HG02763 (cell line): ENCODE measurements around the gene KRTAP9-9.
"Not testable (repeated sequence)": the region's sequence is repeated elsewhere in the genome, so short reads cannot be mapped to it uniquely, and the experiment has no call there.

Source experiments
- ATAC-seq: cut with Tn5 transposase; IDR thresholded peaks from one replicate; pipeline ENCODE4 v1.9.1; 2021; ENCODE audit warnings: mild to moderate bottlenecking, moderate library complexity; ENCODE audit not compliant: unreplicated experiment

Gene KRTAP9-9

DNA sequence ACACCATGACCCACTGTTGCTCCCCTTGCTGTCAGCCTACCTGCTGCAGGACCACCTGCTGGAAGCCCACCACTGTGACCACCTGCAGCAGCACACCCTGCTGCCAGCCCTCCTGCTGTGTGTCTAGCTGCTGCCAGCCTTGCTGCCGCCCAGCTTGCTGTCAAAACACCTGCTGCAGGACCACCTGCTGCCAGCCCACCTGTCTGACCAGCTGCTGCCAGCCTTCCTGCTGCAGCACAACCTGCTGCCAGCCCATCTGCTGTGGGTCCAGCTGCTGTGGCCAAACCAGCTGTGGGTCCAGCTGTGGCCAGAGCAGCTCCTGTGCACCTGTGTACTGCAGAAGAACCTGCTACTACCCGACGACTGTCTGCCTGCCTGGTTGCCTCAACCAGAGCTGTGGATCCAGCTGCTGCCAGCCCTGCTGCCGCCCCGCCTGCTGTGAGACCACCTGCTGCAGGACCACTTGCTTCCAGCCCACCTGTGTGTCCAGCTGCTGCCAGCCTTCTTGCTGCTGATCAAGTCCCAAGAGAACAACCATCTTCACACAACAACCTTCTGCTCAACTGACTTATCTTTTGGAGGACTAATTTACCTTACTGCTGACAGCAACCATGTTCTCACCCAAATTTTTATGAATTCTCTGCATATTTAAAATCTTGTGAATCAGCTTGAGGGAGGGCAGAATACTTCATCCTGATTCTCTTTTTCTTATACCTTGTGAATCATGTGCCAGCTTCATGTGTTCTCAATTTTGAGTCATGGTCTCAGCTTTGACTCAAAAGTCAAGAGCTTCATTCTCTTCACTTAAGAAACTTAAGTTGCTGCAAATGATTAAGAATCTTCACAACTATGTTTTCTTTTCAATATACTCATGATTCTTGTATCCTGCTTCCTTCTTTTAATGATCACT lies at the start of gene KRTAP9-9:
Gene KRTAP9-9 (plus strand): TSS at position 4 of the 910 bp plus-strand sequence.
- ATAC-seq, result not testable (repeated sequence)

DNA sequence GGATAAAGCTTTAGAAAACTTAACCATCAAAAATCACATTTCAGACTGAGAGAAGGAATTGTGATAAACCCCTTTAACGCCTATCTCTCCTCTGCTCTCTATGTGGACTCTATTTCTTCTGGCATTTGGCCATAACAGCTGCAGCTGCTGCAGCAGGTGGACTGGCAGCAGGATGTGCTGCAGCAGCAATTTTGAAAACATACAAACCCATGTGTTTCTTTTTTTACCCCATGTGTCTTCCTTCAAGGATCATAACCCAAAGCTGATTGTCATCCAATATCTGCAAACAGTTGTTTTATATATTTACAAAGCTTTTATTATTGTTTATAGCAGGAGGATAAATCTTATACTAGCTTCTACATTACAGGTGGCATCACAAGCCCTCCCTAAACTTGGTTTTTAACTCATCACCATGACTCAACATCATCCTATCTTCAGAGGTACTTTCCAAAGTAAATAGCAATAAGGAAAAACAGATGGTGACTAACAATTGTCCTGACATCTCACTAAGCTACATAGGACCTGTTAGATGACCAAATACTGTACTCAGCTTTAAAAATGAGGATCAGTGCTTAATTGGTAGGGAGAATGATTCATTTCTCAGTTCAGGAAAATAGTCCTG lies 43.2 kb upstream of the KRTAP9-9 start:
- no peak for ATAC-seq

DNA sequence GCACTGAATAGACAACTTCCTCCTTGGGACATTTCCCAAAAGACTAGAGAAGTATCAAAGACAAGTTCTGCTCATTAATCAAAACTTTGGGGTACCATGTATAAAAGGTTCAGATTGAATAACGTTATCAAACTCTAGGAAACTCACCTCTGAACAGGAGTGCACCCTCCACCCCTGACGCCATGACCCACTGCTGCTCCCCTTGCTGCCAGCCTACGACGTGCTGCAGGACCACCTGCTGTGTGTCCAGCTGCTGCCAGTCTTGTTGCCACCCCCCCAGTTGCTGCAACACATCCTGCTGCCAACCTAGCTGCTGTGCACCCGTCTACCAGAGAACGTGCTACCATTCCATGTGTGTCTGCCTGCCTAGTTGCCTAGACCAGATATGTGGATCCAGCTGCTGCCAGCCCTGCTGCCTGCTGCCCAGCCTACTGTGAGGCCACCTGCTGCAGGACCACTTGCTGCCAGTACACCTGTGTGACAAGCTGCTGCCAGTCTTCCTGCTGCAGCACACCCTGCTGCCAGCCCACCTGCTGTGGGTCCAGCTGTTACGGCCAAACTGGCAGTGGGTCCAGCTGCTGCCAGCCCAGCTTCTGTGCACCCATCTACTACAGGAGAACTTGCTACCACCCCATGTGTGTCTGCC lies 42.5 kb upstream of the KRTAP9-9 start:
- no peak for ATAC-seq

DNA sequence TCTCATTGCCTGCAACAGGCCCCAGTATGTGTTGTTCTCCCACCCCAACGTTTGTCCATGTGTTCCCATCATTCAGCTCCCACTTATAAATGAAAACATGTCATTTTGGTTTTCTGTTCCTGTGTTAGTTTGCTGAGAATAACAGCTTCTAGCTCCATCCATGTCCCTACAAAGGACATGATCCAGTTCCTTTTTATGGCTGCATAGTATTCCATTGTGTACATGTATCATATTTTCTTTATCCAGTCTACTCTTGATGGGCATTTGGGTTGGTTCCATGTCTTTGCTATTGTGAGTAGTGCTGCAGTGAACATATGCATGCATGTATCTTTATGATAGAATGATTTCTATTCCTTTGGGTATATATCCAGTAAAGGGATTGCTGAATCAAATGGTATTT lies 39.5 kb upstream of the KRTAP9-9 start:
- no peak for ATAC-seq

DNA sequence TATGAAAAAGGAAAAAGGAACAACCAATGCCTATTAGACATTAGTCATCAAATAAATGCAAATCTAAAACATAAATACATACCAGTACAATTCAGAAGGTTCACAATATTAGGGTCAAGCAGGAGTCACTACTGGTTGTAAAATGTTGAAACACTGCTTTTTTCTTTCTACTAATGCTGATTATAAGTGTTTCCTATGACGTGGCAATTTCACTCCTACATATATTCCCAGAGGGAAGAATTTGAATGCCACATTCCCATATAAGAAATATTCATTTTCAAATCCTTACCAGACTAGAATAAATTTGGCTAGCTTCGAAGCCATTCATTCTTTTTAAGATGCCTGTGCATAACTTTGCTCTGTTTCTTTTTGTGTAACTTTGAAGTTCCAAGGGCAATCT lies 31.4 kb upstream of the KRTAP9-9 start:
- ATAC-seq, result no peak

DNA sequence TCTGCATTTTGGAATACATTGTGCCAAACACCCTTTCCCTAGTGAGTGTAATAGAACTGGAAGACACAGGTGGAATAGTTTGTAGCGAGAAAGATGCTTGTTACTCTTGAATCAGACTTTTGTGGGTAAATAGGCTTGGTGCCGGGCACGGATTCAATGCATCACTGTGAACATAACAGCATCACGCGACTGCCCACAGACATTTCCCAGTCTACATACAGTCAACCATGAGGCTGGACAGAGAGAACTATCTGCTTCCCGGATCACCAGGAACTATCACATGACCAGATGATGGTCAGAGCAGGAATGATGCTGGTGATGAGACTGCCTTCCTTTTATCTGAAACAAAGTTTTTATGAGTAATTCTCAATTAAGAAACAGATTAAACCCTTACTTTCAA lies 29.1 kb upstream of the KRTAP9-9 start:
- ATAC-seq, result no peak

DNA sequence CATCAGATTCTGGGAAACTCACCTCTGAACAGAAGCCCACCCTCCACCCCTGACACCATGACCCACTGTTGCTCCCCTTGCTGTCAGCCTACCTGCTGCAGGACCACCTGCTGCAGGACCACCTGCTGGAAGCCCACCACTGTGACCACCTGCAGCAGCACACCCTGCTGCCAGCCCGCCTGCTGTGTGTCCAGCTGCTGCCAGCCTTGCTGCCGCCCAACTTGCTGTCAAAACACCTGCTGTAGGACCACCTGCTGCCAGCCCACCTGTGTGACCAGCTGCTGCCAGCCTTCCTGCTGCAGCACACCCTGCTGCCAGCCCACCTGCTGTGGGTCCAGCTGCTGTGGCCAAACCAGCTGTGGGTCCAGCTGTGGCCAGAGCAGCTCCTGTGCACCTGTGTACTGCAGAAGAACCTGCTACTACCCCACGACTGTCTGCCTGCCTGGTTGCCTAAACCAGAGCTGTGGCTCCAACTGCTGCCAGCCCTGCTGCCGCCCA lies 28.5 kb upstream of the KRTAP9-9 start, which contains the start of gene KRTAP9-2:
Gene KRTAP9-2 (plus strand): TSS at position 51 of the 498 bp plus-strand sequence. CDS start 7 bp downstream, at position 58.
- not testable (repeated sequence) for ATAC-seq

DNA sequence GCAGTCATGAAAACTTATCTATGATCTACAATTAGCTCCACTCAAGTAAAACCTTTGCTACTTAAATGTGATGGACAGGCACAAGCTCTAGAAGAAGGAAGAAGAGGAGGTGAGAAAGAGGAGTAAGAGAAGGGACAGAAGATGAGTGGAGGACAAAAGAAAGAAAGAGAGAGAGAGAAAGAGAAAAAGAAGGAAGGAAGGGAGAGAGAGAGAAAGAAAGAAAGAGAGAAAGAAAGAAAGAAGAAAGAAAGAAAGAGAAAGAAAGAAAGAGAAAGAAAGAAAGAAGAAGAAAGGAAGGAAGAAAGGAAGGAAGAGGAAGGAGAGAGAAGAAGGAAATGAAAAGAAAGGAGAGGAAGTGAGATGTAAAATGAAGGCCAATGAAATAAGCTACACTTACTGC lies 25.1 kb upstream of the KRTAP9-9 start:
- ATAC-seq, result no peak

DNA sequence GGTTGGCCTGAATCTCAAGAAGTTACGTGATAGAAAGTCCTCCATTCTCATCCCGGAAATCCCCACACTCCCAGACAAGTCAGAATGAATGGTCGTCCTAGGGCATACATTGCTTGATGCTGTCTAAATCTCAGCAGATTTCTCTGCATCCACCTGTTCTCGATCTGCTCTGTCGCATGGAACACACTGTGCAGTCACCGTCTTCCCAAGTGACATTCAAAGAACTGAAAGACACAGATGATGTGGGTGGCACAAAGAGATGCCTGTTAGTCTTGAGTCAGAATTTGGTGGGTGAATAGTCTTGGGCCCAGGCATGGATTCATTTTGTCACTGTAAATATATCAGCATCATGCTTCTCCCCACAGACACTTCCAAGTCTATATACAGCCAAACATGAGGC lies 23.5 kb upstream of the KRTAP9-9 start:
- ATAC-seq, result no peak

DNA sequence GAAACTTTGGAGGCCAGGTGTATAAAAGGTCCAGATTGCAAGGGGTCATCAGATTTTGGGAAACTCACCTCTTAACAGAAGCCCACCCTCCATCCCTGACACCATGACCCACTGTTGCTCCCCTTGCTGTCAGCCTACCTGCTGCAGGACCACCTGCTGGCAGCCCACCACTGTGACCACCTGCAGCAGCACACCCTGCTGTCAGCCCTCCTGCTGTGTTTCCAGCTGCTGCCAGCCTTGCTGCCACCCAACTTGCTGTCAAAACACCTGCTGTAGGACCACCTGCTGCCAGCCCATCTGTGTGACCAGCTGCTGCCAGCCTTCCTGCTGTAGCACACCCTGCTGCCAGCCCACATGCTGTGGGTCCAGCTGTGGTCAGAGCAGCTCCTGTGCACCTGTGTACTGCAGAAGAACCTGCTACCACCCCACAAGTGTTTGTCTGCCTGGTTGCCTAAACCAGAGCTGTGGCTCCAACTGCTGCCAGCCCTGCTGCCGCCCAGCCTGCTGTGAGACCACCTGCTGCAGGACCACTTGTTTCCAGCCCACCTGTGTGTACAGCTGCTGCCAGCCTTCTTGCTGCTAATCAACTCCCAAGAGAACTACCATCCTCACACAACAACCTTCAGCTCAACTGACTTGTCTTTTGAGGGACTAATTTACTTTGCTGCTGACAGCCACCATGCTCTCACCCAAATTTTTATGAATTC lies 22.6 kb upstream of the KRTAP9-9 start, which contains the start of gene KRTAP9-3:
Gene KRTAP9-3 (plus strand): TSS at position 51 of the 707 bp plus-strand sequence. CDS start 53 bp downstream, at position 104.
- not testable (repeated sequence) for ATAC-seq

DNA sequence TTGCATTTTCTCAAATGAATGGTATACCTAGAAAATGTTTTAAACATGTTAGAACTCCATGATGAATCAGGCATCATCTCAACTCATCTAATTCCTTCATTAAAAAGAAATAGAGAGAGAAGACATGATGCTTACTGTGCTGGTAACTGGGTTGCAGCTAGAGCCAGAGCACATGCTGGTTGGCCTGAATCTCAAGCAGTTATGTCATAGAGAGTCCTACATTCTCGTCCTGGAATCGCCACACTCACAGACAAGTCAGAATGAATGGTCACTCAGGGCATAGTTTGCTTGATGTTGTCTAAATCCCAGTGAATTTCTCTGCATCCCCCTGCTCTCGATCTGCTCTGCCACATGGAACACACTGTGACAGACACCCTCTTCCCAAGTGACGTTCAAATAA lies 18.1 kb upstream of the KRTAP9-9 start:
- not testable (repeated sequence) for ATAC-seq

DNA sequence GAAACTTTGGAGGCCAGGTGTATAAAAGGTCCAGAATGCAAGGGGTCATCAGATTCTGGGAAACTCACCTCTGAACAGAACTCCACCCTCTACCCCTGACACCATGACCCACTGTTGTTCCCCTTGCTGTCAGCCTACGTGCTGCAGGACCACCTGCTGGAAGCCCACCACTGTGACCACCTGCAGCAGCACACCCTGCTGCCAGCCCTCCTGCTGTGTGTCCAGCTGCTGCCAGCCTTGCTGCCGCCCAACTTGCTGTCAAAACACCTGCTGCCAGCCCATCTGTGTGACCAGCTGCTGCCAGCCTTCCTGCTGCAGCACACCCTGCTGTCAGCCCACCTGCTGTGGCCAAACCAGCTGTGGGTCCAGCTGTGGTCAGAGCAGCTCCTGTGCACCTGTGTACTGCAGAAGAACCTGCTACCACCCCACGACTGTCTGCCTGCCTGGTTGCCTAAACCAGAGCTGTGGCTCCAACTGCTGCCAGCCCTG lies 17.2 kb upstream of the KRTAP9-9 start, which contains the start of gene KRTAP9-8:
Gene KRTAP9-8 (plus strand): TSS at position 51 of the 489 bp plus-strand sequence. CDS start 53 bp downstream, at position 104.
- not testable (repeated sequence) for ATAC-seq

DNA sequence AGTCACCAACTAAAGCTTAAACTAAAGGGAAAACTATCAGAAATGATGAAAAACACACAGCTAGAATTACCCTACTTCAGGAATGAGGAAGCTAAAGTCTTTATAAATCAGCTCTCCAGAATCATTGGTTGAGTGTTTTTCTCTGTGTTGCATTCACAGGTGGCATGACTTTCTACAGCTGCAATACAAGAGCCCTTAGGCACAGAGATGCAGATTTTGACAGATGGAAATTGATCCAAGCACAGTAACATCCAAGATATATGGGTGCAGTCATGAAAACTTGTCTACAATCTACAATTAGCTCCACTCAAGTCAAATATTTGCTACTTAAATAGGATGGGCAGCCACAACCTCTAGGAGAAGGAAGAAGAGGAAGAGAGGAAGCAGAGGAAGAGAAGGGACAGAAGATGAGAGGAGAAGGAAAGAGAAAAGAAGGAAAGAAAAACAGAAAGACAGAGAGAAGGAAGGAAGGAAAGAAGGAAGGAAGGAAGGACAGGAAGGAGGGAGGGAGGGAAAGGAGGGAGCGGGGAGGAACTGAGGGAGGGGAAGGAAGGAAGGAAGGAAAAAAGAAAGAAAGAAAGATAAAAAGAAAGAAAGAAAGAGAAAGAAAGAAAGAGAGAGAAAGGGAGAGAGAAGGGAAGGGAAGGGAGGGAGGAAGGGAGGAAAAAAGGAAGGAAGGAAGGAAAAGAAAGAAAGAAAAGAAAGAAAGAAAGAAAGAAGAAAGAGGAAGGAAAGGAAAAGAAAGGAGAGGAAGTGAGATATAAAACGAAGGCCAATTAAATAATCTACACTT lies 8.0 kb upstream of the KRTAP9-9 start:
- ATAC-seq, result not testable (repeated sequence)

DNA sequence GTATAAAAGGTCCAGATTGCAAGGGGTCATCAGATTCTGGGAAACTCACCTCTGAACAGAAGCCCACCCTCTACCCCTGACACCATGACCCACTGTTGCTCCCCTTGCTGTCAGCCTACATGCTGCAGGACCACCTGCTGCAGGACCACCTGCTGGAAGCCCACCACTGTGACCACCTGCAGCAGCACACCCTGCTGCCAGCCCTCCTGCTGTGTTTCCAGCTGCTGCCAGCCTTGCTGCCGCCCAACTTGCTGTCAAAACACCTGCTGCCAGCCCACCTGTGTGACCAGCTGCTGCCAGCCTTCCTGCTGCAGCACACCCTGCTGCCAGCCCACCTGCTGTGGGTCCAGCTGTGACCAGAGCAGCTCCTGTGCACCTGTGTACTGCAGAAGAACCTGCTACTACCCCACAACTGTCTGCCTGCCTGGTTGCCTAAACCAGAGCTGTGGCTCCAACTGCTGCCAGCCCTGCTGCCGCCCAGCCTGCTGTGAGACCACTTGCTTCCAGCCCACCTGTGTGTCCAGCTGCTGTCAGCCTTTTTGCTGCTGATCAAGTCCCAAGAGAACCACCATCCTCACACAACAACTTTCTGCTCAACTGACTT lies 5.4 kb upstream of the KRTAP9-9 start, which contains the start of gene KRTAP9-4:
Gene KRTAP9-4 (plus strand): TSS at position 51 of the 604 bp plus-strand sequence. CDS start 34 bp downstream, at position 85.
- ATAC-seq, result not testable (repeated sequence)

DNA sequence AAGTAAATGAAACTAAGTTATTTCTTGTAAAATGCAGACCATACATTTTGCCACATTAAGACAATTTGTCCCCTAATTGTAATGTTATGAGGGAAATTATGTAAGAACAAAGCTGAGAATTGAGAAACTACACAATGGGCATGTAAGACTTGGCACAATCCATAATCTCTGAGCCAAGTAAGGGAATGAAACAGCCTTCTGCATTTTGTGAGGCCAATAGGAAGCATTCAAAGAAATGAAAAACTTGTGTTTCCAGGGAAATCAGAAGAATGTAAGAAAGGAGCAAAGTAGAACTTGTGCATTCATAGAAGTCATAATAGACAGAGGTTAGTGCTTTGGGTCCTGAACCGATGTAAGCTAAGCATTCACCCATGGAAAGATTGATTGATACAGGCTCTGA lies 3.9 kb upstream of the KRTAP9-9 start:
- no peak for ATAC-seq

DNA sequence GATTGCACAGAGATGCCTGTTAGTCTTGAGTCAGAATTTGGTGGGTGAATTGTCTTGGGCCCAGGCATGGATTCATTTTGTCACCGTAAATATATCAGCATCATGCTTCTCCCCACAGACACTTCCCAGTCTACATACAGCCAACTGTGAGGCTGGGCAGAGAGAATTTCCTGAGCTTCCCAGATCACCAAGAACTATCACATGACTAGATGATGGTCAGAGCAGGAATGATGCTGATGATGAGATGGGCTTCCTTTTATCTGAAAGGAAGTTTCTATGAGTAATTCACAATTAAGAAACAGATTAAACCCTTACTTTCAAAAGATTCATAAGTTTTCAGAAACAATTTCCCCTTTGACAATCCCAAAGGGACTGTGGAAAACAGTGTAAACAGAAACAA lies 323 bp upstream of the KRTAP9-9 start:
- no peak for ATAC-seq

DNA sequence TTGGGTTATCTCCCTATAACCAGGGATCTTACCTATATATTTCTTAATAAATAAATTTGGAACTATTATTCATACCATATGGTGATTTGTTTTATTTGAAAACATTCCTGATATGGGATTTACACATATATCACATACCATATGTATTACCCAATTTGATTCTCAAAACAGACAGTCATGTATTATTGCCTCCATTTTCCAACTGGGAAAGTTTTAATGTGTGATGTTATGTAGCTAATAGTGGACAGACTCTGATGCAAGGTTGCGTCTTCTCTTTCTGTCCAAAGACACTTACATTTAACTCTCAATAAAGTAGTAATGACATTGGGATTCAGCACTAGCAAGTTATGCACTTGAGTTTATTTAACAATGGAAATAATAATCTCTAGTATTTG lies 1.1 kb downstream of the KRTAP9-9 start:
- ATAC-seq, result no peak

DNA sequence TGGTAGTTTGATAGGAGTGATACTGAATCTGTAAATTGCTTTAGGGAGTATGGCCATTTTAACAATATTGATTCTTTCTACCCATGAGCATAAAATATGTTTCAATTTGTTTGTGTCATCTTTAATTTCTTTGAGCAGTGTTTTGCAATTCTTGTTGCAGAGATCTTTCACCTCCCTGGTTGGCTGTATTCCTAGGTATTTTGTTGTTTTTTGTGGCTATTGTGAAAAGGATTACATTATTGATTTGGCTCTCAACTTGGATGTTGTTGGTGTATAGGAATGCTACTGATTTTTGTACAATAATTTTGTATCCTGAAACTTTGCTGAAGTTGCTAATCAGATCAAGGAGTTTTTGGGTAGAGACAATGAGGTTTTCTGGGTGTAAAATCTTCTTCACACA lies 3.2 kb downstream of the KRTAP9-9 start:
- no peak for ATAC-seq

DNA sequence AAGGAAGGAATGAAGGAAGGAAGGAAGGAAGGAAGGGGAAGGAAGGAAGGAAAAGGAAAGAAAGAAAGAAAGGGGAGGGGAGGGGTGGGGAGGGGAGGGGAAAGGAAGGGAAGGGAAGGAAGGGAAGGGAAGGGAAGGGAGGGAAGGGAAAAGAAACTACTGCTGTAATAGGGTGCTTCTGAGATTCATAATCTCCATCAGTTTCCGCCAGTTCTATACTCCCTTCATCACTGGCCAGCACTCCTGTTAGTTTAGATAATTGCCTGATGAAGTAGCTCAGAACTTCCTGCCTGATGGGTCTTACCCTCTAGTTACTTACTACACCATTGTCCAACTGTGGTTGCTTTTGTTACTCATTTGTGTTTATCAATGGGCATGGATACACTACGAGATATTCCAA lies 8.0 kb downstream of the KRTAP9-9 start:
- no peak for ATAC-seq
